ENCODE data around the gene LSMEM2. TPM values are rescaled to one million over a fixed set of nuclear protein-coding genes. Genes with fewer than 3 reads are reported as not detected.

LSMEM2 gene
- total RNA-seq, 3 donors from 2014 or later (not counting 1 experiment from before 2014, with no cell fraction given), result not detected

- H3K27me3 Mint-ChIP-seq (ENCODE audit: low read depth in 2 of 2), result no peaks in the 10 kb centered on the region
- Histone ChIP-seq H3K4me3 (ENCODE audit: low read length) (no peak overlapping the region), H3K27ac (ENCODE audit: low read length) (peak overlapping the region; percentile 69), H3K36me3 (ENCODE audit: control insufficient read depth, insufficient read depth, low read length) (peaks cover 43% of the 10 kb centered on the region), H3K4me1 (ENCODE audit: control insufficient read depth, insufficient read depth, low read length) (peaks cover 68% of the 10 kb centered on the region), H3K9me3 (ENCODE audit: control insufficient read depth, insufficient read depth, low read length) (no peaks in the 10 kb centered on the region), H3K27me3 (ENCODE audit: control insufficient read depth, insufficient read depth, low read length) (no peaks in the 10 kb centered on the region)
- 80% methylated on average over 5 of the region's 5 CpGs for WGBS (ENCODE audit: insufficient coverage)
- peaks cover 9% of the 10 kb centered on the region for H3K36me3 Mint-ChIP-seq
- DNase-seq (no peak), ATAC-seq (no peak)
- H3K4me3 Mint-ChIP-seq, result peak overlapping the region; percentile 63
- H3K27ac Mint-ChIP-seq, result peak overlapping the region; percentile 88 to 93
- TF ChIP-seq CTCF (IDR thresholded peaks at IDR 0.05), result no peak
- peaks cover 47 to 66% of the 10 kb centered on the region in 2 donors for H3K4me1 Mint-ChIP-seq
- intact Hi-C loops (cut with micrococcal nuclease), result loop anchor here (5.0 kb wide), 1 partner anchor 37 kb away; the partner anchor contains the start of genes HYAL3 and NAA80
- no peaks in the 10 kb centered on the region for H3K9me3 Mint-ChIP-seq
Measured at GRCh38 chr3:50334339-50335075, 55.6 kb downstream of the LSMEM2 start.

- H3K4me3 ChIP-seq (ENCODE audit: low read length), result peak overlapping the region; percentile 80
- no peak for TF ChIP-seq CTCF (IDR thresholded peaks at IDR 0.05)
- H3K36me3 ChIP-seq (ENCODE audit: control insufficient read depth, insufficient read depth, low read length), result peaks cover 21% of the 10 kb centered on the region
- no peaks in the 10 kb centered on the region for H3K9me3 ChIP-seq (ENCODE audit: control insufficient read depth, insufficient read depth, low read length)
- peaks cover 13% of the 10 kb centered on the region for H3K36me3 Mint-ChIP-seq
- DNase-seq (no peak), ATAC-seq (peak in 2 of 3 donors; percentile 1 to 4)
- H3K27ac Mint-ChIP-seq, result peak overlapping the region; percentile 93 to 96
- H3K9me3 Mint-ChIP-seq, result no peaks in the 10 kb centered on the region
- 3% methylated on average over 31 of the region's 31 CpGs for whole genome bisulfite sequencing (ENCODE audit: insufficient coverage)
- no peaks in the 10 kb centered on the region for H3K27me3 Mint-ChIP-seq (ENCODE audit: low read depth in 2 of 2)
- intact Hi-C loops (cut with micrococcal nuclease), result loop anchor here (2.0 to 5.0 kb wide), 2 partner anchors 16 to 39 kb away; partner anchors contain the start of genes HYAL3 and NAA80
- H3K27ac ChIP-seq (ENCODE audit: low read length), result peak overlapping the region; percentile 93
- H3K27me3 ChIP-seq (ENCODE audit: control insufficient read depth, insufficient read depth, low read length), result no peaks in the 10 kb centered on the region
- peaks cover 57 to 83% of the 10 kb centered on the region in 2 donors for H3K4me1 Mint-ChIP-seq
- peak overlapping the region; percentile 98 for H3K4me3 Mint-ChIP-seq
- peaks cover 74% of the 10 kb centered on the region for H3K4me1 ChIP-seq (ENCODE audit: control insufficient read depth, insufficient read depth, low read length)
Measured at GRCh38 chr3:50336452-50337174, 57.7 kb downstream of the LSMEM2 start.

GRCh38 chr3:50337175-50337861 lies 58.4 kb downstream of the LSMEM2 start:
- H3K4me1 Mint-ChIP-seq, result peaks cover 57 to 86% of the 10 kb centered on the region in 2 donors
- peak; percentile 67 to 80 (median 70) for ATAC-seq
- H3K27me3 ChIP-seq (ENCODE audit: control insufficient read depth, insufficient read depth, low read length), result no peaks in the 10 kb centered on the region

More at GRCh38 chr3:50337175-50337861, 58.4 kb downstream of the LSMEM2 start:
- Mint-ChIP-seq H3K9me3 (no peaks in the 10 kb centered on the region), H3K27me3 (ENCODE audit: low read depth in 2 of 2) (no peaks in the 10 kb centered on the region), H3K36me3 (peaks cover 13% of the 10 kb centered on the region), H3K27ac (peak overlapping the region; percentile 93 to 96), H3K4me3 (peak overlapping the region; percentile 98)
- TF ChIP-seq CTCF (IDR thresholded peaks at IDR 0.05), result no peak
- under 1% methylated on average over 79 of the region's 79 CpGs for WGBS (ENCODE audit: insufficient coverage)
- intact Hi-C loops (cut with micrococcal nuclease), result loop anchor here (2.0 to 5.0 kb wide), 2 partner anchors 17 to 40 kb away; partner anchors contain the start of genes HYAL3 and NAA80
- Histone ChIP-seq H3K4me3 (ENCODE audit: low read length) (peak overlapping the region; percentile 80), H3K4me1 (ENCODE audit: control insufficient read depth, insufficient read depth, low read length) (peaks cover 76% of the 10 kb centered on the region), H3K27ac (ENCODE audit: low read length) (peak overlapping the region; percentile 93), H3K9me3 (ENCODE audit: control insufficient read depth, insufficient read depth, low read length) (no peaks in the 10 kb centered on the region), H3K36me3 (ENCODE audit: control insufficient read depth, insufficient read depth, low read length) (peaks cover 14% of the 10 kb centered on the region)
- DNase-seq, result peak; percentile 85 to 97

Other genes starting within 250 kb of the LSMEM2 start
- 100 to 1,000 TPM; 359 to 473 (median 401) TPM for gene RBM5, start 190.2 kb upstream of the LSMEM2 start, total RNA-seq
- 1 to 10 TPM in 1 of 3 donors, under 1 TPM in 2; 0.16 to 1.1 (median 0.78) TPM for gene SEMA3F, start 123.8 kb upstream of the LSMEM2 start, total RNA-seq
- gene GNAT1, start 87.5 kb upstream of the LSMEM2 start, total RNA-seq, result not detected
- under 1 TPM in 1 of 3 donors, not detected in 2; 0.82 TPM for gene SLC38A3, start 73.8 kb upstream of the LSMEM2 start, total RNA-seq
- gene GNAI2, start 42.9 kb upstream of the LSMEM2 start, total RNA-seq, result 100 to 1,000 TPM; 428 to 467 (median 447) TPM
- gene SEMA3B, start 9.9 kb upstream of the LSMEM2 start, total RNA-seq, result 1 to 10 TPM in 1 of 3 donors, under 1 TPM in 2; 0.97 to 2.0 (median 0.99) TPM
- gene IFRD2, start 13.3 kb downstream of the LSMEM2 start, total RNA-seq, result 10 to 100 TPM; 27.8 to 39.1 (median 32.1) TPM
- gene HYAL3, start 20.3 kb downstream of the LSMEM2 start, total RNA-seq, result 1 to 10 TPM in 2 of 3 donors, under 1 TPM in 1; 0.93 to 2.0 (median 1.2) TPM
- gene NAA80, start 20.3 kb downstream of the LSMEM2 start, total RNA-seq, result 10 to 100 TPM; 22.2 to 30.3 (median 29.6) TPM
- gene HYAL1, start 24.5 kb downstream of the LSMEM2 start, total RNA-seq, result 1 to 10 TPM in 1 of 3 donors, under 1 TPM in 1, not detected in 1; 0.82 to 1.2 TPM
- gene HYAL2, start 43.7 kb downstream of the LSMEM2 start, total RNA-seq, result 1 to 10 TPM; 1.2 to 3.7 (median 3.1) TPM
- gene TUSC2, start 49.1 kb downstream of the LSMEM2 start, total RNA-seq, result 10 to 100 TPM; 18.4 to 23.4 (median 21.3) TPM
- 100 to 1,000 TPM; 298 to 329 (median 305) TPM for gene RASSF1, start 61.7 kb downstream of the LSMEM2 start, total RNA-seq
- 1 to 10 TPM; 3.0 to 6.3 (median 3.5) TPM for gene ZMYND10, start 66.6 kb downstream of the LSMEM2 start, total RNA-seq
- 10 to 100 TPM; 78.9 to 87.6 (median 80.9) TPM for gene NPRL2, start 71.7 kb downstream of the LSMEM2 start, total RNA-seq
- gene CYB561D2, start 71.8 kb downstream of the LSMEM2 start, total RNA-seq, result 10 to 100 TPM; 39.6 to 54.0 (median 50.5) TPM
- gene TMEM115, start 80.4 kb downstream of the LSMEM2 start, total RNA-seq, result 10 to 100 TPM; 15.3 to 24.3 (median 22.7) TPM
- 10 to 100 TPM; 36.5 to 56.4 (median 43.8) TPM for gene CACNA2D2, start 224.5 kb downstream of the LSMEM2 start, total RNA-seq

Measured in natural killer cell (primary cell).